DMS79 (cell line): ENCODE data around the gene CAPN8.

Experiments
- DNase-seq: peaks from one replicate; lab custom pipeline; 2025; lab: John Stamatoyannopoulos, UW

The CAPN8 gene

DNA sequence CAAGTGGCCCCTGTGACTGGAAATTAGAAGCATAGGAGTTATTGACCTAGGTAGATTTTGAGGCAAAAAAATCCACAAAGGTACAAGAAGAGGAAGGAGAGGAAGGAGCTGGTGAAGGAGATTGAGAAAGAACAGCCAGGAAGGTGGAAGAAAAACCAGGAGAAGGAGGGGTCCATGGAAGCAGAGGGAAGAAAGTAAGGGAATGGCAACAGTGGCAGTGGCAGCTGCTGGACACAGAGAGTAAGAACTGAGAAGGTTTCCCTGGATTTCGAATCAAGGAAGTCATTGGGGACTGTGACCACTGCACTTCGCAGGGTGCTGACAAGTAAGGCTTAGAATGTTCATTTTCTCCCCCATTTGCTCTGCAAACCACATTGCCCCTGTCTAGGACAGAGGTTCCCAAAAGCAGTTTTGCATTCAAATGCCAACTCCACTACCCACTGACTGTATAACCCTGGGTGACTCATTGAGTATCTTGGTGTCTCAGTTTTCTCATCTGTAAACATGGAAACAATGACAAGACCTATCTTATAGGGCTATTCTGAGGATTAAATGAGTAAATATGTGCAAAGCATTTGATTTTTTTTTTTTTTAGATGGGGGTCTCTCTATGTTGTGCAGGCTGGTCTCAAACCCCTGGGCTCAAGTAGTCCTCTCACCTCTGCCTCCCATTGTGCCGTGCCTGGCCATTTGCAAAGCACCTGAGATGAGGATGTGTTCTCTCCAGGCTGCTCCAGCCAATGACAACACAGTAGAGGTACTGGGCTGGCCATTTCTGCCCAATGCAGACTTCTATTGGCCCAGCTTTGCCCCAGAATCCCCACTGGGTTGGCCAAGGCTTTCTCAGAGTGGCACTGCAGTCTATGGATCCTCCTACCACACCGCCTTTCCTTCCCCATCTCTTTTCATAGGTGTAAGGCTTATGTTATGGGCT is 37.5 kb upstream of the CAPN8 start:
- no peak for DNase-seq

DNA sequence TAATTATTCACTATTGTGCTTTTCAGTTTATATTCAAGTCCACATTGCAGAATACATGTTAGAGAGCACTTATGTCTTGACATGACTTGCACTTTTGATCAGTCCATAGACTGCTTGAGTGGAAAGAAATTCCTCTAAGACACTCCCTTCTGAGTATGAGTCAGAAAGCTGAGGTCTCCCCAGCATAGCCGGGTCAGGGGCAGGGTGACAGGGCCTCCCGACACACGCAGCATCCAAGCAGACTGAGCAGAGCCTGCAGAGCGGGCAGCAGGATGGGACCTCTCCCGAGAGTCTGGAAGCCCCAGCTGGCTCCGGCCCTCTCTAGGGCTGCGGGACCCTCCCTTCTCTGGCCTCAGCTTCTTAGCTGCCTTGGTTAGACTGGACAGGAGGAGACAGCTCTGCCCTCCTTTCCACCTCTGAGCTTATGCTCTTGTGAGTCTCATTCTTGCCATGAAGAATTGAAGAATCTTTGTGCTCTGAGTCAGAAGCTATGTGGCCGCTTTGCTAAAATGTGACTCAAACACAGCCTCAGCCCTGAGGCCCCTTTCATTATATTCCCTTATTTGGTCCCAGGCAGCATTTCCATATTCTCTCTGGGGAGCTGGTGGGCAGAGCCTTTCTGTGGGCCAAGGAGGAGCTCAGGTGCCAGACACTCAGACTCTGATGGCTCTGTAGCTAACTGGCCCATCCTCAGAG is 35.6 kb upstream of the CAPN8 start:
- DNase-seq, result no peak

DNA sequence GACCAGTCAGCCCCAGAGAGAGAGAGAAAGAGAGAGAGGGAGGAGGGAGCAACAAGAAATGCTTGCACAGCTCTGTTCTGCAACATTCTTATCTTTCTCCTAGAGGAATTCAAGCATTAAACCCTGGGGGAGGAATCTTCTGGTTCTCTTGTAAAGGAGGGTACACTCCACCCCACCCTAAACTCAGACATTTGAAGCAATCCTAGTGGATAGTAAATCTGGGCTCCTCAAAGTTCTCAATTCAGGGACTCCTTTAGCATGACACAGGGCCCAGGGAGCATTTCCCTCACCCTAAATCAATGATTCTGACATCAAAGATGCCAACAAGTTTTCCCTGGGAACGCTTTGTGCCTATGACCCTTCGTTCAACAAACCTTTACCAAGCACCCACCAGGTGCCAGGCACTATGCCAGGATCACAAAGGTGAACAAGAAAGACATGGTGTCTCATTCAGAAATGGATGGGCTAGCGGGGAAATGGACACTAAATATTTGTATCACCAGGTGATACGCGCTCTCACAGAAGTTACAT is 35.0 kb upstream of the CAPN8 start:
- no peak for DNase-seq

DNA sequence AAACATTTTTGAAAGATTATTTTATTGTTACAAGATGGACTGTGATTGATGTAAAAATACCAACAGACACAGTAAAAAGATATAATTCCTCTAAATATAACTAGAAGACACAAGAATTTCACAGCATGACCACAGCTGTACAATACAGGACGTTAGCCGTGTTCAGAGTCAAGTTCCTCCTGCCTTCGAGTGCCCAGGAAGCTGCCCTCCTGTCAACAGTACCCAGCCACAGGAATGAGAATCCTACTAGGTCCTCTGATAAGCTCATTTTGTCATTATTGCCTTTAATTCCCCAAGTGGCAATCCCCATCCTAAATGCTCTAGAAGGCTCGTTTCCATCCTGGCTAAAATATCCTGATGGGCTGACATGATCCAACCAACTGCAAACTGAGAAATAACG is 30.4 kb upstream of the CAPN8 start:
- no peak for DNase-seq

GRCh38 chr1:223695014-223695548 is 29.6 kb upstream of the CAPN8 start:
- no peak for DNase-seq

GRCh38 chr1:223691121-223691520 is 25.6 kb upstream of the CAPN8 start:
- no peak for DNase-seq

GRCh38 chr1:223684488-223684792 is 18.9 kb upstream of the CAPN8 start:
- DNase-seq, result no peak

- DNase-seq, result peak; percentile 67
Observed at GRCh38 chr1:223683586-223684487, 18.3 kb upstream of the CAPN8 start.

DNA sequence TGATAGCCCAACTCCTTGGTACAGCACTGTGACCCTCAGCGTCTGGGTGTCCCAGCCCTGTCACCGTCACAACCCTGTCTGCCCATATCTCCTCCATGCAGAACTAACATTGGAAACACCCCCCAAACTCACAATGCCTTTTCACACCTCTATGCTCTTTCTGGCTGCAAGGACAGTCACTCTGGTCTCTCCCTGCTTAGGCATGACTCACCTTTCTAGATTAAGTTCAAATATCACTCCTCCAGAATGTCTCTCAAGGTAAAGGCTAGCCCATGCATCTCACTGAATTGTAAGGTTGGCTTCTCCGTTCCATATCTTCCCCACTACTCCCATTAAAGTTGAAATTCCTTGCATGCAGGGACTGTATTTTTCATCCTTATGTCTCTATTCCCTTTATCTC is 17.0 kb upstream of the CAPN8 start:
- no peak for DNase-seq

- DNase-seq, result no peak
Observed at GRCh38 chr1:223680188-223680587, 14.7 kb upstream of the CAPN8 start.

DNA sequence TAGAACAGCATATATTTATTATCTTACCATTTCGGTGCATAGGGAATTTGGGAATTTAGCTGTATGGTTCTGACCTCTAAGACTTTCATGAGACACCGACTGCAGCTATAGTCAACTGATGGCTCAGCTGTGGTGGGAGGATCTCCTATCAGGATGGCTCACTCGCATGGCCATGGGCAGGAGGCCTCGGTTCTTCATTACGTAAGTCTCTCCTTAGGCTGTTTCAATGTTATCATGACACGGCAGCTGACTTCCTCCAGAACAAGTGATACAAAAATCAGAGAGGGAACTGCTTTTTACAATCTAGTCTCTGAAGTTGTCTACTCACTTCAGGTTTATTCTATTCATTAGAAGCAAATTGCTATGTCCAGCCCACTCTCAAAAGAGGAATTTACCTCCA is 13.3 kb upstream of the CAPN8 start:
- DNase-seq, result no peak

- no peak for DNase-seq
Observed at GRCh38 chr1:223674119-223674890, 8.8 kb upstream of the CAPN8 start.

- no peak for DNase-seq
Observed at GRCh38 chr1:223670458-223671159, 5.1 kb upstream of the CAPN8 start.

DNA sequence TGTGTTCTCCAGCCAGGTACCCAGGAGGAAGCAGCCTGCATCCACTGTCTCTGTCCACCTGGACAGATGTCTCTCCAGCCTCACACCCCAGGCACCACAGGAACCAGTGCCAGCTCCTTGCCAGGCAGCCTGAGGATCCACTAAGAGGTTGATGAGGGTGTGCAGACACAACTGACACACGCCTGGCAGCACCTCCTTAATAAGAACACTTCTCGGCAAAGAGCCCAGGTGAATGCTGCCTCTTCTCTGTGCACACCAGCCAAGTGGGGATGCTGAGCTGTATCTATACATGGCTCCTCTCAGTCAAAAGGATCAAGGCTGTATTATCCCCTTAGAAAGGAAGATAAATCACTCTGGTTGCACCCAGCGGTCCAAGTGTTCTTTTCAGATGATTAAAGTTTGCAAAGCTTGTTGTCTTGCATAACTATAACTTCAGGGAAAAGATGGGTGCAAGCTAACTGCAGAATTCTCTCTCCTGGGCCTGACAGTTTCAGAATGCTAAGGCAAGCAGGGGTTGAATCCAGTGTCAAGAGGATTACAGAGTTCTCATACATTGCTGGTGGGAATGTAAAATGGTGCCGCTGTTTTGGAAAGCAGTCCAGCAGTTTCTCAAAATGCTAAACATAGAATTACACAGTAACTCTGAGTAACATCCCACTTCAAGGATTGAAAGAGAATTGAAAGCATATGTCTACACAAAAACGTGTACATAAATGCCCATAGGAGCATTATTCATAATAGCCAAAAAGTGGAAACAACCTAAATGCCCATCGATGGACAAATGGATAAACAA is 3.7 kb upstream of the CAPN8 start:
- DNase-seq, result no peak

DNA sequence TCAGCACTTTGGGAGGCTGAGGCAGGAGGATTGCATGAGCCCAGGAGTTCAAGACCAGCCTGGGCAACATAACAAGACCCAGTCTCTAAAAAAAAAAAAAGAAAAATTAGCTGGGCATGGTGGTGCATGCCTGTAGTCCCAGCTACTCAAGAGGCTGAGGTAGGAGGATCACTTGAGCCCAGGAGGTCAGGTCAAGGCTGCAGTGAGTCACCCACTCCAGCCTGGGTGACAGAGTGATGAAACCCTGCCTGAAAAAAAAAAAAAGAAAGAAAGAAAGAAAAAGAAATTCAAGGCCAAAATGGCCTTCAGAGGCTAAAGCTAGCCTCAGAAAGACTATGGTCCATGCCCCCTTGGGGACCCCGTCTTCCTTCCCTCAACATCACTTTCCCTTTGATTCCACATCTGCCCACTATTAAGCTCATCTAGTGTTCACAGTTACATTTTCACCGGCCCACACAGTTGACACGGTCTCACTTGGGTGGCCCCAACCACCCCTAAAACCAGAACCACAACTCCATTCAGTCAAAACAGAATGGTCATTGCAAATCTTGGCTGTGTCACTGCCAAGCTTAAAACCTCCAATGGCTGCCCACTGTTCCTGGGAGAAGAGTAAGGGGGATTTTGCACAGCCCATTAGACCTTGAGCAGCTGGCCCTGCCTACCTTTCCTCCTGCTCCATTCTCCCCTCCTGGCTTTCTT is 2.1 kb upstream of the CAPN8 start:
- no peak for DNase-seq

GRCh38 chr1:223664106-223664505 is 1.4 kb downstream of the CAPN8 start:
- DNase-seq, result no peak

GRCh38 chr1:223662943-223663342 is 2.6 kb downstream of the CAPN8 start:
- no peak for DNase-seq

GRCh38 chr1:223659711-223660110 is 5.8 kb downstream of the CAPN8 start:
- no peak for DNase-seq

- DNase-seq, result no peak
Observed at GRCh38 chr1:223657978-223658377, 7.5 kb downstream of the CAPN8 start.
